Skeletal muscle satellite cell (primary cell): ENCODE measurements around the gene PLSCR1.
"Not testable (repeated sequence)": the region's sequence is repeated elsewhere in the genome, so short reads cannot be mapped to it uniquely, and the experiment has no call there.

Experiments used
- H3K27me3 ChIP-seq: 2 replicates; pipeline ENCODE4 v1.7.0; 2013; ENCODE audit warnings: low read length; ENCODE audit not compliant: control insufficient read depth, insufficient read depth
- H3K36me3 ChIP-seq: 2 replicates; pipeline ENCODE4 v1.7.0; 2013; ENCODE audit warnings: mild to moderate bottlenecking, control low read depth, low read length; ENCODE audit not compliant: insufficient read depth
- H3K4me1 ChIP-seq: 2 replicates; pipeline ENCODE4 v1.7.0; 2013; ENCODE audit warnings: low read length; ENCODE audit not compliant: control insufficient read depth, insufficient read depth
- H3K4me2 ChIP-seq: 2 replicates; pipeline ENCODE4 v1.7.0; 2013; ENCODE audit warnings: mild to moderate bottlenecking, low read length
- H3K4me3 ChIP-seq: 2 replicates; pipeline ENCODE4 v1.7.0; 2013; ENCODE audit warnings: low read length
- H3K9ac ChIP-seq: 2 replicates; pipeline ENCODE4 v1.7.0; 2013; ENCODE audit warnings: mild to moderate bottlenecking, low read depth, low read length, moderate library complexity
- H3K9me3 ChIP-seq: replicated peaks from 2 replicates; pipeline ENCODE4 v1.7.0; 2013; ENCODE audit warnings: mild to moderate bottlenecking, control low read depth, low read length

The PLSCR1 gene

GRCh38 chr3:146507331-146508120 is 36.9 kb downstream of the PLSCR1 start:
- Histone ChIP-seq H3K4me3 (no peak overlapping the region), H3K9ac (peak overlapping the region; percentile 31), H3K36me3 (peaks cover 3% of the 10 kb centered on the region), H3K4me2 (no peak overlapping the region), H3K27me3 (no peaks in the 10 kb centered on the region), H3K4me1 (peaks cover 50% of the 10 kb centered on the region), H3K9me3 (no peaks in the 10 kb centered on the region)

- H3K9ac ChIP-seq = peak overlapping the region; percentile 46
- peaks cover 50% of the 10 kb centered on the region for H3K4me1 ChIP-seq
- no peak overlapping the region for H3K4me2 ChIP-seq
- H3K36me3 ChIP-seq = no peaks in the 10 kb centered on the region
- H3K27me3 ChIP-seq = no peaks in the 10 kb centered on the region
- H3K9me3 ChIP-seq = no peaks in the 10 kb centered on the region
- H3K4me3 ChIP-seq = no peak overlapping the region
Measured at GRCh38 chr3:146505516-146505915, 38.9 kb downstream of the PLSCR1 start.

DNA sequence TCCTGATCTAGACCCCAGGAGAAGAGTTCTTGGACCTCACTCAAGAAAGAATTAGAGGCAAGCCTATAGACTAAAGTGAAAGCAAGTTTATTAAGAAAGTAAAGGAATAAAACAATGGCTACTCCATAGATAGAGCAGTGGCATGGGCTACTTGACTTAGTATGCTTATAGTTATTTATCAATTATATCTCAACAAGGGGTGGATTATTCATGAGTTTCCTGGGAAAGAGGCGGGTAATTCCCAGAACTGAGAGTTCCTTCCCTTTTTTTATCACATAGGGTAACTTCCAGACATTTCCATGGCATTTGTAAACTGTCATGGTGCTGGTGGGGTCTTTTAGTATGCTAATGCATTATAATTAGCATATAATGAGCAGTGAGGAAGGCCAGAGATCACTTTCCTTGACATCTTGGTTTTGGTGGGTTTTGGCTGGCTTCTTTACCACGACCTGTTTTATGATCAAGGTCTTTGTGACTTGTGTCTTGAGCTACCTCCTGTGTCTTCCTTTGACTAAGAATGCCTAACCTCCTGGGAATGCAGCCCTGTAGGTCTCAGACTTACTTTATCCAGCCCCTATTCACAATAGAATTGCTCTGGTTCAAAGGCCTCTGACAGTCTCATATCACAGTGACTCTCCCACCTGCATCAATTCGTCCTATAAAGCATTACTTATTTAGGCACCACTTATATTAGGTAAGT is 39.8 kb downstream of the PLSCR1 start:
- Histone ChIP-seq H3K36me3 (no peaks in the 10 kb centered on the region), H3K4me2 (no peak overlapping the region), H3K27me3 (no peaks in the 10 kb centered on the region), H3K4me1 (peaks cover 50% of the 10 kb centered on the region), H3K9ac (peak overlapping the region; percentile 54), H3K4me3 (no peak overlapping the region), H3K9me3 (no peaks in the 10 kb centered on the region)

DNA sequence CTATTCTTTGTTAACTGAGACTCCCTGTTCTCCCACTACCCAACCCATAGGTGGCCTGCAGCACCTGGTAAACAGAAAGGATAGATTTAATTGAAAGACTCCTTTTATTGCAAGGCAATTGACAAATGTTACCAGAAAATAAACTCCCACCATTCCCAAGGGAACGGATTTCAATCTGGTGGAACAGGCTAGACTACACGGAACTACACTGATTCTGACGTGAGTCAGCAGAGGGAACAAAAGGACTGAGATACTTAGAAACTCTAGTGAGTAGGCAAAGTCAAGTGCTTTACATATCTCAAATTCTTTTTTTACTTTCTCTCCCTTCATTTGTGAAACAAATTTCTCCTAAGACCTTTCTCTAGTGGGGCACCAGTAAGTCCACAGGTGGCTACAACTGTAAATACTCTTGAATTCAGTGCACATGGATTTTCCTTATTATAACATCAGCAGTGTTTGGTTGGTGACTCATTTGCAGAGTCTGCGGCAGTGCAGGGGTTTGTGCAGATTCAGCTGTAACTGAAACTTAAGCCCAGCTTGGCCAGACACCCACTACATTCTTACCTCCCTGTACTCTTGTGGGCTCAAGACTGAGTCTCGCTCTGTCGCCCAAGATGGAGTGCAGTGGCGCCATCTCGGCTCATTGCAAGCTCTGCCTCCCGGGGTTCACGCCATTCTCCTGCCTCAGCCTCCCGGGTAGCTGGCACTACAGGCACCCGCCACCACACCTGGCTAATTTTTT is 40.8 kb downstream of the PLSCR1 start:
- H3K9ac ChIP-seq = peak overlapping the region; percentile 54
- no peaks in the 10 kb centered on the region for H3K27me3 ChIP-seq

GRCh38 chr3:146502887-146503460 is 41.4 kb downstream of the PLSCR1 start:
- Histone ChIP-seq H3K4me1 (peaks cover 50% of the 10 kb centered on the region), H3K27me3 (no peaks in the 10 kb centered on the region), H3K36me3 (no peaks in the 10 kb centered on the region), H3K4me2 (peak overlapping the region; percentile 66), H3K9ac (peak overlapping the region; percentile 54), H3K9me3 (no peaks in the 10 kb centered on the region), H3K4me3 (no peak overlapping the region)

More for the DNA sequence above, 40.8 kb downstream of the PLSCR1 start:
- Histone ChIP-seq H3K4me3 (no peak overlapping the region), H3K4me2 (peak overlapping the region; percentile 66), H3K9me3 (no peaks in the 10 kb centered on the region), H3K36me3 (no peaks in the 10 kb centered on the region), H3K4me1 (peaks cover 50% of the 10 kb centered on the region)

DNA sequence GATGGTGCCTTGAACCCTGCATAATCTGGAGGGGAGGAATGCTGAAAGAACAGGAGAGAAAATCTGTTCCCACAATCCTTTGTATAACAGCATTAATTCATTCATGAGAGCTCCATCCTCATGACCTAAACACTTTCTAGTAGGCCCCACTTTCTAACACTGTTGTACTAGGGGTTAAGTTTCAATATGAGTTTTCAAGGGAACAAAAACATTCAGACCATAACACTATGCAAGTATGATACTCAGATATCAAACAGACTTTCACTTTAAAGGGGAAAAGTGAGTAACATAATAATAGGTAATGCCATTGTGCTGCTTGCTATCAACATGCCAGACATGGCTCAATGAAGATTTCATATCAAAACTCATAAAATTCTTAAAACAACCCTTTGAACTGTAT is 42.7 kb downstream of the PLSCR1 start:
- Histone ChIP-seq H3K4me1 (peaks cover 40% of the 10 kb centered on the region), H3K9ac (no peak overlapping the region), H3K27me3 (no peaks in the 10 kb centered on the region), H3K4me2 (no peak overlapping the region), H3K4me3 (no peak overlapping the region), H3K36me3 (no peaks in the 10 kb centered on the region), H3K9me3 (no peaks in the 10 kb centered on the region)

DNA sequence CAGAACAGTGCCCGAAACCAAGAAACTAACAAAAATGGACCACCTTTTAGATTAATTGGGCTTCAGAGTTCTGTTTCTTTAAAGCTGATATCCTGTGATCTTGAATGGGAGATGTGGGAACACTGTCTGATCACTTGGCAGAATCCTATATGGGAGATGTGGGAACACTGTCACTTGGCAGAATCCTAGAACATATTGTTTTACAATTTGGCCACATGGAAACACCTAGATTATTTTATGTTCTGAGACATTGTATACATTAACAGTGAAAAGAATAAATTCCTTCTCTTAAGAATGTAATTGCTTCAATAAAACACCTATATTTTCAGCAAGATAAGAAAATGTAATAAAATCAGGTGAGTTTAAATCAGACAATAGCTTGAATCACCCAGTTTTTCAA is 44.7 kb downstream of the PLSCR1 start:
- H3K27me3 ChIP-seq = no peaks in the 10 kb centered on the region
- H3K4me2 ChIP-seq = no peak overlapping the region
- no peak overlapping the region for H3K4me3 ChIP-seq
- H3K4me1 ChIP-seq = peaks cover 21% of the 10 kb centered on the region
- H3K9me3 ChIP-seq = no peaks in the 10 kb centered on the region
- no peak overlapping the region for H3K9ac ChIP-seq
- no peaks in the 10 kb centered on the region for H3K36me3 ChIP-seq

DNA sequence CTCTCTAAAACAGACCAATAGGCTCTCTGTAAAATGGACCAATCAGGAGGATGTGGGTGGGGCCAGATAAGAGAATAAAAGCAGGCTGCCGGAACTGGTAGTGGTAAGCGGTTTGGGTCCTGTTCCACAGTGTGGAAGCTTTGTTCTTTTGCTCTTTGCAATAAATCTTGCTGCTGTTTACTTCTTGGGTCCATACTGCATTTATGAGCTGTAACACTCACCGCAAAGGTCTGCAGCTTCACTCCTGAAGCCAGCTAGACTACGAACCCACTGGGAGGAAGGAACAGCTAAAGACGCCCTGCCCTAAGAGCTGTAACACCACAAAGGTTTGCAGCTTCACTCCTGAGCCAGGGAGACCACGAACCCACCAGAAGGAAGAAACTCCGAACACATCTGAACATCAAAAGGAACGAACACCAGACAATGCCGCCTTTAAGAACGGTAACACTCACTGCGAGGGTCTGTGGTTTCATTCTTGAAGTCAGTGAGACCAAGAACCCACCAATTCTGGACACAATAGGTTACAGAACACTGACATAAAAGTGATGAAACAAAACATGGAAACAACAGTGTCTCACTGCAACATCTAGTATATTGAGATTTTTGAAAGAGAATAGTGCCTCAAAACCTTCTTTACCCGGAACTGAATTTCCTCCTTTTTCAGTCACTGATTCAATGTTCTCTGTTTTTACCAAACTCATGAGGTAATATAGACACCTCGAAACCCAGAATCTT is 46.2 kb downstream of the PLSCR1 start:
- Histone ChIP-seq H3K4me2 (no peak overlapping the region), H3K9ac (no peak overlapping the region), H3K9me3 (no peaks in the 10 kb centered on the region), H3K4me3 (no peak overlapping the region), H3K27me3 (no peaks in the 10 kb centered on the region), H3K4me1 (peaks cover 15% of the 10 kb centered on the region), H3K36me3 (no peaks in the 10 kb centered on the region)

- not testable (repeated sequence) for H3K9me3 ChIP-seq, H3K36me3 ChIP-seq, H3K4me3 ChIP-seq, H3K27me3 ChIP-seq, H3K9ac ChIP-seq, H3K4me2 ChIP-seq
- peaks cover 13% of the 10 kb centered on the region for H3K4me1 ChIP-seq
Measured at GRCh38 chr3:146497145-146497843, 47.1 kb downstream of the PLSCR1 start.

DNA sequence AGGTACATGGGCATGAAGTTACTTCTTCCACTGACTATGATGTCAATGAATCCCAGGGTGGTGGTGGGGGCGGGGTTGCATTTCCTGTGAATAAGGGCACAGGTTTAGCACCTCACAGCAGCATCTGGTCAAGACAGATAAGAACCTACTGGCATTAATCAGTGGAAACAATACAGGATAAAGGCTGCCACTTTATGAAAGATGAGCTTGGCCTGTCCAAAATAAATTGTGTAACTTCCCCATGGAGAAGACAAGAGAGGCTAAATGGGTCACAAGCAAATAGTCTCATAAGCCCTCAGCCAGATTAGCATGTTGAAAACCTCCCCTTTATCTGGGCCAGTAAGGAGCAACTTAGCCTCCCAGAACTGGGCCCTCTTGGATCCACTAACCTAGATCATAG is 47.7 kb downstream of the PLSCR1 start:
- no peak overlapping the region for H3K4me3 ChIP-seq
- H3K27me3 ChIP-seq = no peaks in the 10 kb centered on the region
- H3K4me2 ChIP-seq = no peak overlapping the region
- H3K4me1 ChIP-seq = peaks cover 16% of the 10 kb centered on the region
- H3K36me3 ChIP-seq = no peaks in the 10 kb centered on the region
- H3K9me3 ChIP-seq = no peaks in the 10 kb centered on the region
- H3K9ac ChIP-seq = no peak overlapping the region
